ENCODE results near the gene MEFV. TPM values are rescaled to one million over a fixed set of nuclear protein-coding genes. Genes with fewer than 3 reads are reported as not detected.
"Not testable (repeated sequence)": the region's sequence is repeated elsewhere in the genome, so short reads cannot be mapped to it uniquely, and the experiment has no call there.

MEFV gene
- total RNA-seq, 1 donor from 2014 or later, result 0.49 TPM

- peaks cover 71% of the 10 kb centered on the region for H3K27me3 ChIP-seq (ENCODE audit: low read depth)
- intact Hi-C loops (cut with micrococcal nuclease), result no loop called here
- H3K4me3 ChIP-seq, result no peak overlapping the region
Observed at GRCh38 chr16:3202903-3203539, 53.4 kb downstream of the MEFV start.

GRCh38 chr16:3198334-3199072 is 57.9 kb downstream of the MEFV start:
- Histone ChIP-seq H3K4me3 (no peak overlapping the region), H3K36me3 (no peaks in the 10 kb centered on the region), H3K4me1 (no peaks in the 10 kb centered on the region), H3K27me3 (ENCODE audit: low read depth) (peaks cover 90% of the 10 kb centered on the region), H3K27ac (replicated peaks) (no peak overlapping the region), H3K9me3 (replicated peaks) (no peaks in the 10 kb centered on the region)
- TF ChIP-seq CTCF (IDR thresholded peaks at IDR 0.05; ENCODE audit: borderline replicate concordance), result no peak
- DNase-seq, result no peak
- intact Hi-C loops (cut with micrococcal nuclease), result no loop called here

More at GRCh38 chr16:3202903-3203539, 53.4 kb downstream of the MEFV start:
- peaks cover 40% of the 10 kb centered on the region for H3K9me3 ChIP-seq (replicated peaks)
- no peak for DNase-seq
- TF ChIP-seq CTCF (IDR thresholded peaks at IDR 0.05; ENCODE audit: borderline replicate concordance), result no peak
- no peaks in the 10 kb centered on the region for H3K4me1 ChIP-seq
- no peak overlapping the region for H3K27ac ChIP-seq (replicated peaks)
- H3K36me3 ChIP-seq, result no peaks in the 10 kb centered on the region

GRCh38 chr16:3197694-3198333 is 58.6 kb downstream of the MEFV start:
- H3K36me3 ChIP-seq; H3K9me3 ChIP-seq (replicated peaks); H3K4me3 ChIP-seq; DNase-seq; intact Hi-C loops (cut with micrococcal nuclease); H3K4me1 ChIP-seq; H3K27ac ChIP-seq (replicated peaks): not testable (repeated sequence)
- H3K27me3 ChIP-seq (ENCODE audit: low read depth), result peaks cover 90% of the 10 kb centered on the region

GRCh38 chr16:3195975-3196374 is 60.5 kb downstream of the MEFV start:
- Histone ChIP-seq H3K4me3 (no peak overlapping the region), H3K27ac (replicated peaks) (no peak overlapping the region), H3K36me3 (no peaks in the 10 kb centered on the region), H3K27me3 (ENCODE audit: low read depth) (peaks cover 92% of the 10 kb centered on the region), H3K9me3 (replicated peaks) (no peaks in the 10 kb centered on the region), H3K4me1 (no peaks in the 10 kb centered on the region)
- DNase-seq, result no peak
- TF ChIP-seq CTCF (IDR thresholded peaks at IDR 0.05; ENCODE audit: borderline replicate concordance), result no peak
- intact Hi-C loops (cut with micrococcal nuclease), result no loop called here

GRCh38 chr16:3194792-3195191 is 61.6 kb downstream of the MEFV start:
- H3K27me3 ChIP-seq (ENCODE audit: low read depth), result peaks cover 92% of the 10 kb centered on the region

More at GRCh38 chr16:3194792-3195191, 61.6 kb downstream of the MEFV start:
- Histone ChIP-seq H3K36me3 (no peaks in the 10 kb centered on the region), H3K27ac (replicated peaks) (no peak overlapping the region), H3K4me1 (peaks cover 3% of the 10 kb centered on the region), H3K9me3 (replicated peaks) (no peaks in the 10 kb centered on the region), H3K4me3 (no peak overlapping the region)
- intact Hi-C loops (cut with micrococcal nuclease), result no loop called here
- no peak for TF ChIP-seq CTCF (IDR thresholded peaks at IDR 0.05; ENCODE audit: borderline replicate concordance)
- no peak for DNase-seq
